Measurements from ENCODE around the gene KCNJ6.

GRCh38 chr21:37873655-37874054 lies 42.6 kb downstream of the KCNJ6 start:
- TF ChIP-seq, protein P1, sequence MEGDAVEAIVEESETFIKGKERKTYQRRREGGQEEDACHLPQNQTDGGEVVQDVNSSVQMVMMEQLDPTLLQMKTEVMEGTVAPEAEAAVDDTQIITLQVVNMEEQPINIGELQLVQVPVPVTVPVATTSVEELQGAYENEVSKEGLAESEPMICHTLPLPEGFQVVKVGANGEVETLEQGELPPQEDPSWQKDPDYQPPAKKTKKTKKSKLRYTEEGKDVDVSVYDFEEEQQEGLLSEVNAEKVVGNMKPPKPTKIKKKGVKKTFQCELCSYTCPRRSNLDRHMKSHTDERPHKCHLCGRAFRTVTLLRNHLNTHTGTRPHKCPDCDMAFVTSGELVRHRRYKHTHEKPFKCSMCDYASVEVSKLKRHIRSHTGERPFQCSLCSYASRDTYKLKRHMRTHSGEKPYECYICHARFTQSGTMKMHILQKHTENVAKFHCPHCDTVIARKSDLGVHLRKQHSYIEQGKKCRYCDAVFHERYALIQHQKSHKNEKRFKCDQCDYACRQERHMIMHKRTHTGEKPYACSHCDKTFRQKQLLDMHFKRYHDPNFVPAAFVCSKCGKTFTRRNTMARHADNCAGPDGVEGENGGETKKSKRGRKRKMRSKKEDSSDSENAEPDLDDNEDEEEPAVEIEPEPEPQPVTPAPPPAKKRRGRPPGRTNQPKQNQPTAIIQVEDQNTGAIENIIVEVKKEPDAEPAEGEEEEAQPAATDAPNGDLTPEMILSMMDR (IDR thresholded peaks at IDR 0.05), result no peak
- no peak for TF ChIP-seq POLR2A (IDR thresholded peaks at IDR 0.05)

Data from testis (tissue), 2 donors.